OCI-LY3 (cell line): ENCODE results near the gene RARG.

ENCODE experiments used
- H2AFZ ChIP-seq: fragments of 200-600, 300-600 bp; shearing (Covaris generic); 2 replicates; pipeline ENCODE4 v1.6.0; 2014; ENCODE audit warnings: antibody characterized with exemption, low read depth, low read length
- H3K27ac ChIP-seq: fragments of 200-600, 300-600 bp; sonication (generic); 2 replicates; pipeline ENCODE4 v1.5.1; 2014; ENCODE audit warnings: mild to moderate bottlenecking, low read length, moderate library complexity, mixed read lengths
- H3K27me3 ChIP-seq: fragments of 200-600, 300-600 bp; sonication (generic); 2 replicates; pipeline ENCODE4 v1.6.1; 2014; ENCODE audit warnings: low read depth, low read length, mixed read lengths
- H3K36me3 ChIP-seq: fragments of 200-600, 300-600 bp; sonication (generic); replicated peaks from 2 replicates; pipeline ENCODE3; 2014; ENCODE audit warnings: low read depth, low read length, mixed read lengths
- H3K4me1 ChIP-seq: fragments of 300-600, 200-600 bp; sonication (generic); 2 replicates; pipeline ENCODE4 v1.6.1; 2014; ENCODE audit warnings: low read length, mixed read lengths
- H3K4me2 ChIP-seq: fragments of 200-600, 300-600 bp; sonication (generic); 2 replicates; pipeline ENCODE4 v1.6.1; 2014; ENCODE audit warnings: low read length, mixed read lengths
- H3K4me3 ChIP-seq: fragments of 300-600, 200-600 bp; sonication (generic); 2 replicates; pipeline ENCODE4 v1.5.1; 2014; ENCODE audit warnings: antibody characterized with exemption, mild to moderate bottlenecking, low read length, moderate library complexity
- H3K79me2 ChIP-seq: fragments of 300-600, 200-600 bp; shearing (Covaris generic); 2 replicates; pipeline ENCODE4 v1.6.1; 2014; ENCODE audit warnings: mild to moderate bottlenecking, low read length, mixed read lengths
- H3K9ac ChIP-seq: fragments of 300-600, 200-600 bp; shearing (Covaris generic); 2 replicates; pipeline ENCODE4 v1.6.0; 2014; ENCODE audit warnings: mild to moderate bottlenecking, low read length, moderate library complexity
- H3K9me3 ChIP-seq: fragments of 200-600, 300-600 bp; shearing (Covaris generic); 2 replicates; pipeline ENCODE4 v1.6.1; 2014; ENCODE audit warnings: low read length, mixed read lengths; ENCODE audit not compliant: insufficient read depth
- H4K20me1 ChIP-seq: fragments of 200-600, 300-600 bp; sonication (generic); 2 replicates; pipeline ENCODE4 v1.6.1; 2016; ENCODE audit warnings: low read length, mixed read lengths; ENCODE audit not compliant: insufficient read depth
- CTCF ChIP-seq: fragments of 200-600, 300-600 bp; sonication (generic); IDR thresholded peaks from 2 replicates; pipeline ENCODE4 v1.5.1; 2014; ENCODE audit warnings: antibody characterized with exemption, low read length, low read depth
- EZH2phosphoT487 ChIP-seq: fragments of 200-600 bp; shearing (Covaris generic); IDR thresholded peaks from 2 replicates; pipeline ENCODE4 v1.6.1; 2018; ENCODE audit warnings: antibody characterized with exemption, mixed run types, low read depth

Gene RARG

DNA sequence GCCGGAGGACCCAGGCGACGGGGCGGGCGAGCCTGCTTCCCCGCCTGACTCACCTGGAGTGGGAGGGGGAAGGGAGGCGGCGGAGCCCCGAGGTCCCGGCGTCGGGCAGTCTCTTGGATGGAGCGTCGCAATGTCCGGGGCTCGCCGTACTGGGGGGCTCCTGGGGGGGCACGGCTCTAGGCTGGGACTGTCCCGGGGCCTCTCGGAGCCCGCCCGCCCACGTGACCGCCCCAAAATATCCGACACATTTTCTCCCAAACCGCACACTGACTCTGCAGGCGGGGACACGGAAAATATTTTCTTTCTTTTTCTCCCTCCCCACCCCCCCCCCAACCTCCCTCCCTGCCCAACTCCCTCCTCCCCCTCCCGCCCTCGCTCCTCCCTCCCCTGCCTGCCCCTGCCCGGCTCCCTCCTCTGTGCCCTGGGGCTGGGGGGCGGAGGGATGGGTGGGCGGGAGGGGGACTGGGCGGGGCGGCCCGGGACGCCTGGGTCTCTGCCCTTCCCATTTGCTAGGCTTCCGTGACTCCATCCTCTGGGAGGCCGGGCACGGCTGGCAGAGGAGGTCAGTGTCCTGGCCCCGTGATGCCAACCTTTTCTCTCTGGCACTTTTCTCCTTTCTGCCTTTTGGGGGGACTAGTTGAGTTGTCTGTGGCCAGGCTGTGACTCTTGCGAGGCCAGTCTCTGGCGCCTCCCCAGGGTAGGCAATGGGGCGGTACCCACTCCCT, at the start of gene RARG:
Gene RARG, minus strand, starts transcription at position 289 of the 725 bp plus-strand sequence. CDS start 4,664 bp downstream, outside the sequence.
- Histone ChIP-seq H3K79me2 (no peaks in the 10 kb centered on the region), H3K27me3 (peaks cover 32% of the 10 kb centered on the region), H3K9me3 (no peaks in the 10 kb centered on the region), H3K4me1 (peaks cover 22% of the 10 kb centered on the region), H3K27ac (no peak within 1 kb of the TSS), H3K9ac (peak within 1 kb of the TSS; percentile 67), H3K4me3 (peak within 1 kb of the TSS; percentile 85), H3K4me2 (peak within 1 kb of the TSS; percentile 79), H2AFZ (peak within 1 kb of the TSS; percentile 68; the same call in 1 of the 2 replicates), H3K36me3 (no peaks in the 10 kb centered on the region), H4K20me1 (no peaks in the 10 kb centered on the region)
- TF ChIP-seq EZH2phosphoT487 (no peak), CTCF (no peak)

DNA sequence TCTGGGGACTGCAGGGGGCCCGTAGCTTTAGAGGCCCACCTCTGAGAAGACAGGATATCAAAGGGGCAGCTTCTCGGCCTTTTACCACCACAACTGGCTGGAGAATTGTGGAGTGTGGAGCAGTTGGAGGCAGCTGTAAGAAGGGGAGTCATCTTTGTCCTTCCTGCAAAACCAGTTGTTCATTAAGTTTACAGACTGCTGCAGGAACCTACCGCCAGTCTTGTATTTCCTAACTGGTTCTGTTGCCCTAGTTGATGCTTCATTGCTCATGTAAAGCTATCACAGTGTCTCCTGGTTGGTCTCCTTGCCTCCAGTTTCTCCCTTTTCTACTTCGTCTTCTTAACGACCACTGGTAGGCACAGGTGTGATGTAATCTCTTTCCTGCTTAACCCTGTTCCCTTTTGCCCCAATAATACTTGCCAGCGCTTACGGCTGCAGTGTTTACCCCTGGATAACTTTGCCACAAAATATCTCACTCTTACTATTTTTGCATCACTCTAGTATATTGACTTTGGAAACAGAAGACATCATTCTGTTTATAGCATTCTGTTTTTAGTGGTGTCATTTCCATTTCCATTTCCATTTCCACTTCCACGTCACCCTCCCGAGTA, 48.0 kb upstream of the RARG start:
- peaks cover 56% of the 10 kb centered on the region for H3K36me3 ChIP-seq

GRCh38 chr12:53279283-53279869, 47.4 kb upstream of the RARG start:
- Histone ChIP-seq H3K79me2 (no peaks in the 10 kb centered on the region), H3K27ac (no peak overlapping the region), H3K4me3 (no peak overlapping the region), H3K4me2 (no peak overlapping the region), H3K9me3 (no peaks in the 10 kb centered on the region), H3K4me1 (no peaks in the 10 kb centered on the region), H2AFZ (no peak overlapping the region), H3K9ac (no peak overlapping the region), H4K20me1 (no peaks in the 10 kb centered on the region), H3K27me3 (no peaks in the 10 kb centered on the region), H3K36me3 (peaks cover 58% of the 10 kb centered on the region)
- TF ChIP-seq CTCF: no peak
- TF ChIP-seq EZH2phosphoT487: no peak

More for the DNA sequence above, 48.0 kb upstream of the RARG start:
- Histone ChIP-seq H3K79me2 (no peaks in the 10 kb centered on the region), H3K9ac (no peak overlapping the region), H3K4me3 (no peak overlapping the region), H4K20me1 (no peaks in the 10 kb centered on the region), H3K4me2 (no peak overlapping the region), H3K27me3 (no peaks in the 10 kb centered on the region), H3K4me1 (no peaks in the 10 kb centered on the region), H2AFZ (no peak overlapping the region), H3K9me3 (no peaks in the 10 kb centered on the region), H3K27ac (no peak overlapping the region)
- TF ChIP-seq CTCF (no peak), EZH2phosphoT487 (no peak)

- no peak for TF ChIP-seq CTCF
- no peak for TF ChIP-seq EZH2phosphoT487
- no peaks in the 10 kb centered on the region for H4K20me1 ChIP-seq
- H3K36me3 ChIP-seq: peaks cover 50% of the 10 kb centered on the region
- no peak overlapping the region for H3K27ac ChIP-seq
- H2AFZ ChIP-seq: no peak overlapping the region
- H3K4me2 ChIP-seq: no peak overlapping the region
- no peak overlapping the region for H3K9ac ChIP-seq
- H3K79me2 ChIP-seq: no peaks in the 10 kb centered on the region
- no peak overlapping the region for H3K4me3 ChIP-seq
- no peaks in the 10 kb centered on the region for H3K9me3 ChIP-seq
- H3K4me1 ChIP-seq: no peaks in the 10 kb centered on the region
- no peaks in the 10 kb centered on the region for H3K27me3 ChIP-seq
Observed at GRCh38 chr12:53277981-53278380, 46.0 kb upstream of the RARG start.
